IMR-90 (cell line): Measurements from ENCODE around the gene GTPBP4. TPM values are rescaled to one million over a fixed set of nuclear protein-coding genes. Genes with fewer than 3 reads are reported as not detected.

Experiments
- ATAC-seq: fragments of 200-7000 bp; cut with Tn5 transposase; 2 replicates; pipeline ENCODE4 v1.9.1; 2020; ENCODE audit warnings: low read depth, mild to moderate bottlenecking, moderate library complexity
- BruUV-seq: library from RNA; stranded (reverse); fragments of 400-500 nt; replicated peaks from 2 replicates; lab custom pipeline; 2021; lab: Mats Ljungman, UMichigan
- CTCF ChIA-PET: fragments of 300-600 bp; formaldehyde crosslinking; extraction: SDS; loops from one replicate; lab custom pipeline; 2021; ENCODE audit warnings: antibody characterized with exemption; lab: Yijun Ruan, JAX
- POLR2A ChIA-PET: fragments of 300-600 bp; sonication (Branson Sonifier 250); formaldehyde crosslinking; loops from one replicate; lab custom pipeline; 2022; ENCODE audit warnings: antibody characterized with exemption; ENCODE audit not compliant: unreplicated experiment; lab: Charles Lee
- DNase-seq: peaks from one replicate; pipeline ENCODE4 v3.0.0; 2013
- H2AFZ ChIP-seq: replicated peaks from 2 replicates; pipeline ENCODE3; 2013; ENCODE audit warnings: low read length, mild to moderate bottlenecking; ENCODE audit not compliant: poor library complexity
- H2AK5ac ChIP-seq: 2 replicates; pipeline ENCODE4 v1.6.1; 2013; ENCODE audit warnings: low read depth, low read length, inconsistent platforms
- H2AK9ac ChIP-seq: replicated peaks from 2 replicates; pipeline ENCODE3; 2013; ENCODE audit warnings: mild to moderate bottlenecking, low read depth, low read length, moderate library complexity; ENCODE audit not compliant: poor library complexity
- H2BK120ac ChIP-seq: 2 replicates; pipeline ENCODE4 v1.6.1; 2013; ENCODE audit warnings: low read depth, low read length, inconsistent platforms
- H2BK15ac ChIP-seq: 3 replicates; pipeline ENCODE4 v1.6.1; 2013; ENCODE audit warnings: low read depth, low read length, inconsistent platforms
- H2BK20ac ChIP-seq: 2 replicates; pipeline ENCODE4 v1.6.1; 2013; ENCODE audit warnings: low read depth, mild to moderate bottlenecking, inconsistent platforms, low read length, moderate library complexity
- H2BK5ac ChIP-seq: 2 replicates; pipeline ENCODE4 v1.6.1; 2013; ENCODE audit warnings: mild to moderate bottlenecking, low read depth, low read length, inconsistent platforms; ENCODE audit not compliant: poor library complexity, severe bottlenecking
- H3K14ac ChIP-seq: replicated peaks from 2 replicates; pipeline ENCODE4 v1.6.1; 2013; ENCODE audit warnings: low read depth, low read length, inconsistent platforms
- H3K18ac ChIP-seq: 2 replicates; pipeline ENCODE4 v1.6.1; 2013; ENCODE audit warnings: low read depth, low read length, control low read depth
- H3K23ac ChIP-seq: 2 replicates; pipeline ENCODE4 v1.6.1; 2013; ENCODE audit warnings: low read depth, low read length, inconsistent platforms
- H3K27ac ChIP-seq: 2 replicates; pipeline ENCODE4 v1.5.1; 2013; ENCODE audit warnings: mild to moderate bottlenecking, control low read depth, low read length; ENCODE audit not compliant: insufficient read depth
- H3K27me3 ChIP-seq: 2 replicates; pipeline ENCODE4 v1.6.1; 2013; ENCODE audit warnings: low read length; ENCODE audit not compliant: control insufficient read depth, insufficient read depth
- H3K36me3 ChIP-seq: 2 replicates; pipeline ENCODE4 v1.6.1; 2013; ENCODE audit warnings: low read length, mixed read lengths; ENCODE audit not compliant: control insufficient read depth, insufficient read depth
- H3K4ac ChIP-seq: 2 replicates; pipeline ENCODE4 v1.6.1; 2013; ENCODE audit warnings: low read depth, low read length, inconsistent platforms
- H3K4me1 ChIP-seq: 2 replicates; pipeline ENCODE4 v1.6.1; 2013; ENCODE audit warnings: low read length, mixed read lengths; ENCODE audit not compliant: control insufficient read depth, insufficient read depth
- H3K4me2 ChIP-seq: 2 replicates; pipeline ENCODE4 v1.6.1; 2013; ENCODE audit warnings: low read depth, mild to moderate bottlenecking, control low read depth, low read length, moderate library complexity
- H3K4me3 ChIP-seq: 2 replicates; pipeline ENCODE4 v1.5.1; 2013; ENCODE audit warnings: low read depth, mild to moderate bottlenecking, control low read depth, low read length, moderate library complexity; ENCODE audit not compliant: insufficient read depth
- H3K56ac ChIP-seq: 2 replicates; pipeline ENCODE4 v1.6.1; 2013; ENCODE audit warnings: low read length, inconsistent platforms; ENCODE audit not compliant: insufficient read depth; ENCODE audit errors: extremely low read depth
- H3K79me1 ChIP-seq, 2 experiments: 2 replicates each; pipeline ENCODE4 v1.6.1; 2013; ENCODE audit warnings: low read length in 2 of 2, inconsistent platforms in 1 of 2, low read depth in 1 of 2
- H3K9ac ChIP-seq: 2 replicates; pipeline ENCODE4 v1.6.1; 2013; ENCODE audit warnings: low read depth, low read length, control low read depth
- H3K9me1 ChIP-seq: 2 replicates; pipeline ENCODE4 v1.6.1; 2013; ENCODE audit warnings: low read length, inconsistent platforms; ENCODE audit not compliant: insufficient read depth
- H3K9me3 ChIP-seq: 2 replicates; pipeline ENCODE4 v1.6.1; 2013; ENCODE audit warnings: low read length; ENCODE audit not compliant: control insufficient read depth, insufficient read depth
- H4K20me1 ChIP-seq: 2 replicates; pipeline ENCODE4 v1.6.1; 2013; ENCODE audit warnings: low read length, inconsistent platforms; ENCODE audit not compliant: insufficient read depth
- H4K5ac ChIP-seq: 2 replicates; pipeline ENCODE4 v1.6.1; 2013; ENCODE audit warnings: mild to moderate bottlenecking, low read depth, low read length, control low read depth
- H4K8ac ChIP-seq, 2 experiments: 2 replicates each; pipeline ENCODE4 v1.6.1; 2013; ENCODE audit warnings: low read depth in 2 of 2, low read length in 2 of 2, control low read depth in 1 of 2, inconsistent platforms in 1 of 2
- H4K91ac ChIP-seq: 2 replicates; pipeline ENCODE4 v1.6.1; 2013; ENCODE audit warnings: low read depth, low read length, inconsistent platforms; ENCODE audit not compliant: insufficient read depth
- BHLHE40 ChIP-seq: fragments of 150-350 bp; IDR thresholded peaks from 2 replicates; pipeline ENCODE4 v1.6.1; 2016; ENCODE audit warnings: mild to moderate bottlenecking, low read depth, low read length
- CEBPB ChIP-seq: IDR thresholded peaks from 2 replicates; pipeline ENCODE4 v1.6.1; 2012; ENCODE audit warnings: low read depth, low read length, improper control_type of control experiment
- MAFK ChIP-seq: IDR thresholded peaks from 2 replicates; pipeline ENCODE4 v1.6.1; 2012; ENCODE audit warnings: low read depth, low read length, improper control_type of control experiment
- MXI1 ChIP-seq: IDR thresholded peaks from 2 replicates; pipeline ENCODE4 v1.6.1; 2012; ENCODE audit warnings: low read depth, mild to moderate bottlenecking, low read length, moderate library complexity, borderline replicate concordance
- NFE2L2 ChIP-seq: fragments of 150-350 bp; IDR thresholded peaks from 2 replicates; pipeline ENCODE4 v1.6.1; 2016; ENCODE audit warnings: low read depth, mild to moderate bottlenecking, low read length
- POLR2A ChIP-seq: IDR thresholded peaks from 2 replicates; pipeline ENCODE4 v1.6.1; 2012; ENCODE audit warnings: mild to moderate bottlenecking, low read depth, low read length
- RAD21 ChIP-seq: IDR thresholded peaks from 2 replicates; pipeline ENCODE4 v1.6.1; 2012; ENCODE audit warnings: low read length, improper control_type of control experiment
- SMC3 ChIP-seq: fragments of 150-350 bp; IDR thresholded peaks from 2 replicates; pipeline ENCODE4 v1.6.1; 2016; ENCODE audit warnings: low read depth, mild to moderate bottlenecking, antibody characterized with exemption, low read length, moderate library complexity
- WGBS, 2 experiments: methylation state at CpG; one replicate each; pipeline versions ENCODE4 v1.1.5 to v1.1.7; 2013; ENCODE audit warnings: missing lambda C conversion rate in 2 of 2; ENCODE audit not compliant: insufficient read length in 1 of 2; ENCODE audit errors: extremely low coverage in 2 of 2; 5-methylcytosine and 5-hydroxymethylcytosine counted together
- dilution Hi-C: fragments of 300-500 bp; cut with HindIII; formaldehyde crosslinking; loops from one replicate; pipeline ENCODE4 v1.14.3; 2018; ENCODE audit warnings: low sequenced_read_pairs; ENCODE audit not compliant: unreplicated experiment
- in situ Hi-C: fragments of 300-500 bp; cut with MboI; formaldehyde crosslinking; loops from 3 replicates; pipeline ENCODE4 v1.14.3; 2019; ENCODE audit warnings: low sequenced_read_pairs, inconsistent platforms, mixed read lengths
- intact Hi-C: fragments of 100-400 bp; cut with micrococcal nuclease; formaldehyde crosslinking; loops from 2 replicates; pipeline ENCODE4 v1.10.0; 2022
- polyA plus RNA-seq, 3 experiments: library from polyadenylated mRNA; depleted of rRNA; stranded (reverse); fragments of >200 nt; gene quantifications; 2 replicates each; pipeline ENCODE4 v1.2.3, GENCODE V29; 2012; ENCODE audit warnings: low replicate concordance in 1 of 3
- total RNA-seq: library from RNA; depleted of rRNA; stranded (reverse); fragments of >200 nt; gene quantifications from 2 replicates; pipeline ENCODE4 v1.2.3, GENCODE V29; 2012
- TF ChIP-seq, protein P1 (sequence below): fragments of 150-350 bp; IDR thresholded peaks from 2 replicates; pipeline ENCODE4 v1.6.1; 2017; ENCODE audit warnings: mild to moderate bottlenecking, antibody characterized with exemption, low read length, low read depth

The GTPBP4 gene
- total and polyA plus RNA-seq, 2 of the 4 experiments (the other 2 are of a cell fraction), result 46.2 to 48.6 TPM

DNA sequence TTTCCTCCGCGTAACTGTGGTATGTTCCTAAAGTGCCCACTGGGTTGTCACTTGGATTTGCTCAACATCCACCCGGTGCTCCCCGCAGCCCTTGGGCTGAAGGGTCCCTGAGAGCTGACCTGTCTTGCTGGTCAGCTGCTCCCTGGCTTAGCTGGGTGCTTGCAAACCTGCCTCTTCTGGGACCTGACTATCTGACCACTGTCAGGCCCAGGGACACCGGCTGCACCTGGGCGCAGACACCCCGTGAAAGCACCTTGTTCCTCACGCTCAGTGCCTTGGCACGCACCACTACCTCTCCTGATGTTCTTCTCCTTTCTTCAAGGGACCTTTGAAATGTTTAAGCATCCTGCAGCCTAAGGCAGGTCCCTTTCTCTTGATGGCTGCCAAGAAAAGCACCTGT is 30.1 kb upstream of the GTPBP4 start:
- Histone ChIP-seq H2AK9ac (no peak overlapping the region), H2BK5ac (no peak overlapping the region), H3K79me1 (no peaks in the 10 kb centered on the region), H3K9me3 (no peaks in the 10 kb centered on the region), H2BK15ac (no peak overlapping the region), H3K27ac (no peak overlapping the region), H3K4me2 (no peak overlapping the region), H3K9me1 (no peaks in the 10 kb centered on the region), H4K20me1 (no peaks in the 10 kb centered on the region; the same call in 1 of the 2 replicates), H4K5ac (no peak overlapping the region), H4K91ac (no peak overlapping the region), H4K8ac (no peak overlapping the region), H3K4ac (no peak overlapping the region), H2BK20ac (no peak overlapping the region), H3K9ac (no peak overlapping the region), H3K18ac (no peak overlapping the region), H3K23ac (no peak overlapping the region), H2AK5ac (no peak overlapping the region), H3K36me3 (no peaks in the 10 kb centered on the region), H3K4me1 (0 out of 2 replicates have a peak, but pooled peaks cover 2% of the 10 kb centered on the region), H2AFZ (no peak overlapping the region), H3K14ac (no peak overlapping the region), H2BK120ac (no peak overlapping the region), H3K27me3 (peaks cover 36% of the 10 kb centered on the region), H3K56ac (no peak overlapping the region), H3K4me3 (no peak overlapping the region)
- POLR2A ChIA-PET, result no interaction called here
- BruUV-seq, result no TSS peak
- dilution Hi-C loops (no loop called here), intact Hi-C loops (no loop called here), in situ Hi-C loops (no loop called here)
- CTCF ChIA-PET, result interaction anchor here (1.1 kb wide), 1 partner anchor 10 kb away, joined by 3 read pairs; no protein-coding TSS in a partner anchor
- TF ChIP-seq BHLHE40 (no peak), POLR2A (no peak), NFE2L2 (no peak), CEBPB (no peak), RAD21 (no peak), MXI1 (no peak), MAFK (no peak), SMC3 (no peak)
- TF ChIP-seq, protein P1, sequence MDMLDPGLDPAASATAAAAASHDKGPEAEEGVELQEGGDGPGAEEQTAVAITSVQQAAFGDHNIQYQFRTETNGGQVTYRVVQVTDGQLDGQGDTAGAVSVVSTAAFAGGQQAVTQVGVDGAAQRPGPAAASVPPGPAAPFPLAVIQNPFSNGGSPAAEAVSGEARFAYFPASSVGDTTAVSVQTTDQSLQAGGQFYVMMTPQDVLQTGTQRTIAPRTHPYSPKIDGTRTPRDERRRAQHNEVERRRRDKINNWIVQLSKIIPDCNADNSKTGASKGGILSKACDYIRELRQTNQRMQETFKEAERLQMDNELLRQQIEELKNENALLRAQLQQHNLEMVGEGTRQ, result no peak
- no peak for DNase-seq
- ATAC-seq, result no peak
- 85% methylated on average over 6 of the region's 9 CpGs; no CpG with 5 or more reads in 1 of the 2 experiments for WGBS, 2 experiments
